IMR-90 (cell line): Measurements from ENCODE around the gene MEGF11. TPM values are rescaled to one million over a fixed set of nuclear protein-coding genes. Genes with fewer than 3 reads are reported as not detected.

Experiments used
- ATAC-seq: fragments of 200-7000 bp; cut with Tn5 transposase; 2 replicates; pipeline ENCODE4 v1.9.1; 2020; ENCODE audit warnings: low read depth, mild to moderate bottlenecking, moderate library complexity
- BruUV-seq: library from RNA; stranded (reverse); fragments of 400-500 nt; replicated peaks from 2 replicates; lab custom pipeline; 2021; lab: Mats Ljungman, UMichigan
- CTCF ChIA-PET: fragments of 300-600 bp; formaldehyde crosslinking; extraction: SDS; loops from one replicate; lab custom pipeline; 2021; ENCODE audit warnings: antibody characterized with exemption; lab: Yijun Ruan, JAX
- POLR2A ChIA-PET: fragments of 300-600 bp; sonication (Branson Sonifier 250); formaldehyde crosslinking; loops from one replicate; lab custom pipeline; 2022; ENCODE audit warnings: antibody characterized with exemption; ENCODE audit not compliant: unreplicated experiment; lab: Charles Lee
- DNase-seq: peaks from one replicate; pipeline ENCODE4 v3.0.0; 2013
- H2AFZ ChIP-seq: replicated peaks from 2 replicates; pipeline ENCODE3; 2013; ENCODE audit warnings: low read length, mild to moderate bottlenecking; ENCODE audit not compliant: poor library complexity
- H2AK5ac ChIP-seq: 2 replicates; pipeline ENCODE4 v1.6.1; 2013; ENCODE audit warnings: low read depth, low read length, inconsistent platforms
- H2AK9ac ChIP-seq: replicated peaks from 2 replicates; pipeline ENCODE3; 2013; ENCODE audit warnings: mild to moderate bottlenecking, low read depth, low read length, moderate library complexity; ENCODE audit not compliant: poor library complexity
- H2BK120ac ChIP-seq: 2 replicates; pipeline ENCODE4 v1.6.1; 2013; ENCODE audit warnings: low read depth, low read length, inconsistent platforms
- H2BK15ac ChIP-seq: 3 replicates; pipeline ENCODE4 v1.6.1; 2013; ENCODE audit warnings: low read depth, low read length, inconsistent platforms
- H2BK20ac ChIP-seq: 2 replicates; pipeline ENCODE4 v1.6.1; 2013; ENCODE audit warnings: low read depth, mild to moderate bottlenecking, inconsistent platforms, low read length, moderate library complexity
- H2BK5ac ChIP-seq: 2 replicates; pipeline ENCODE4 v1.6.1; 2013; ENCODE audit warnings: mild to moderate bottlenecking, low read depth, low read length, inconsistent platforms; ENCODE audit not compliant: poor library complexity, severe bottlenecking
- H3K14ac ChIP-seq: replicated peaks from 2 replicates; pipeline ENCODE4 v1.6.1; 2013; ENCODE audit warnings: low read depth, low read length, inconsistent platforms
- H3K18ac ChIP-seq: 2 replicates; pipeline ENCODE4 v1.6.1; 2013; ENCODE audit warnings: low read depth, low read length, control low read depth
- H3K23ac ChIP-seq: 2 replicates; pipeline ENCODE4 v1.6.1; 2013; ENCODE audit warnings: low read depth, low read length, inconsistent platforms
- H3K27ac ChIP-seq: 2 replicates; pipeline ENCODE4 v1.5.1; 2013; ENCODE audit warnings: mild to moderate bottlenecking, control low read depth, low read length; ENCODE audit not compliant: insufficient read depth
- H3K27me3 ChIP-seq: 2 replicates; pipeline ENCODE4 v1.6.1; 2013; ENCODE audit warnings: low read length; ENCODE audit not compliant: control insufficient read depth, insufficient read depth
- H3K36me3 ChIP-seq: 2 replicates; pipeline ENCODE4 v1.6.1; 2013; ENCODE audit warnings: low read length, mixed read lengths; ENCODE audit not compliant: control insufficient read depth, insufficient read depth
- H3K4ac ChIP-seq: 2 replicates; pipeline ENCODE4 v1.6.1; 2013; ENCODE audit warnings: low read depth, low read length, inconsistent platforms
- H3K4me1 ChIP-seq: 2 replicates; pipeline ENCODE4 v1.6.1; 2013; ENCODE audit warnings: low read length, mixed read lengths; ENCODE audit not compliant: control insufficient read depth, insufficient read depth
- H3K4me2 ChIP-seq: 2 replicates; pipeline ENCODE4 v1.6.1; 2013; ENCODE audit warnings: low read depth, mild to moderate bottlenecking, control low read depth, low read length, moderate library complexity
- H3K4me3 ChIP-seq: 2 replicates; pipeline ENCODE4 v1.5.1; 2013; ENCODE audit warnings: low read depth, mild to moderate bottlenecking, control low read depth, low read length, moderate library complexity; ENCODE audit not compliant: insufficient read depth
- H3K56ac ChIP-seq: 2 replicates; pipeline ENCODE4 v1.6.1; 2013; ENCODE audit warnings: low read length, inconsistent platforms; ENCODE audit not compliant: insufficient read depth; ENCODE audit errors: extremely low read depth
- H3K79me1 ChIP-seq, 2 experiments: 2 replicates each; pipeline ENCODE4 v1.6.1; 2013; ENCODE audit warnings: low read length in 2 of 2, inconsistent platforms in 1 of 2, low read depth in 1 of 2
- H3K9ac ChIP-seq: 2 replicates; pipeline ENCODE4 v1.6.1; 2013; ENCODE audit warnings: low read depth, low read length, control low read depth
- H3K9me1 ChIP-seq: 2 replicates; pipeline ENCODE4 v1.6.1; 2013; ENCODE audit warnings: low read length, inconsistent platforms; ENCODE audit not compliant: insufficient read depth
- H3K9me3 ChIP-seq: 2 replicates; pipeline ENCODE4 v1.6.1; 2013; ENCODE audit warnings: low read length; ENCODE audit not compliant: control insufficient read depth, insufficient read depth
- H4K20me1 ChIP-seq: 2 replicates; pipeline ENCODE4 v1.6.1; 2013; ENCODE audit warnings: low read length, inconsistent platforms; ENCODE audit not compliant: insufficient read depth
- H4K5ac ChIP-seq: 2 replicates; pipeline ENCODE4 v1.6.1; 2013; ENCODE audit warnings: mild to moderate bottlenecking, low read depth, low read length, control low read depth
- H4K8ac ChIP-seq, 2 experiments: 2 replicates each; pipeline ENCODE4 v1.6.1; 2013; ENCODE audit warnings: low read depth in 2 of 2, low read length in 2 of 2, control low read depth in 1 of 2, inconsistent platforms in 1 of 2
- H4K91ac ChIP-seq: 2 replicates; pipeline ENCODE4 v1.6.1; 2013; ENCODE audit warnings: low read depth, low read length, inconsistent platforms; ENCODE audit not compliant: insufficient read depth
- CTCF ChIP-seq: conservative IDR thresholded peaks from 2 replicates; pipeline ENCODE4 v1.5.1; 2012; ENCODE audit warnings: mild to moderate bottlenecking, low read depth, low read length, improper control_type of control experiment
- USF2 ChIP-seq: fragments of 150-350 bp; IDR thresholded peaks from 2 replicates; pipeline ENCODE4 v1.6.1; 2017; ENCODE audit warnings: mild to moderate bottlenecking, antibody characterized with exemption, low read length, low read depth
- WGBS, 2 experiments: methylation state at CpG; one replicate each; pipeline versions ENCODE4 v1.1.5 to v1.1.7; 2013; ENCODE audit warnings: missing lambda C conversion rate in 2 of 2; ENCODE audit not compliant: insufficient read length in 1 of 2; ENCODE audit errors: extremely low coverage in 2 of 2; 5-methylcytosine and 5-hydroxymethylcytosine counted together
- dilution Hi-C: fragments of 300-500 bp; cut with HindIII; formaldehyde crosslinking; loops from one replicate; pipeline ENCODE4 v1.14.3; 2018; ENCODE audit warnings: low sequenced_read_pairs; ENCODE audit not compliant: unreplicated experiment
- in situ Hi-C: fragments of 300-500 bp; cut with MboI; formaldehyde crosslinking; loops from 3 replicates; pipeline ENCODE4 v1.14.3; 2019; ENCODE audit warnings: low sequenced_read_pairs, inconsistent platforms, mixed read lengths
- intact Hi-C: fragments of 100-400 bp; cut with micrococcal nuclease; formaldehyde crosslinking; loops from 2 replicates; pipeline ENCODE4 v1.10.0; 2022
- polyA plus RNA-seq, 3 experiments: library from polyadenylated mRNA; depleted of rRNA; stranded (reverse); fragments of >200 nt; gene quantifications; 2 replicates each; pipeline ENCODE4 v1.2.3, GENCODE V29; 2012; ENCODE audit warnings: low replicate concordance in 1 of 3
- total RNA-seq: library from RNA; depleted of rRNA; stranded (reverse); fragments of >200 nt; gene quantifications from 2 replicates; pipeline ENCODE4 v1.2.3, GENCODE V29; 2012

The MEGF11 gene
- total and polyA plus RNA-seq, 2 of the 4 experiments (the other 2 are of a cell fraction), result not detected

GRCh38 chr15:66156310-66156975 lies 97.1 kb downstream of the MEGF11 start:
- no TSS peak for BruUV-seq
- POLR2A ChIA-PET, result no interaction called here
- DNase-seq (no peak), ATAC-seq (no peak)
- WGBS, 2 experiments, result 80% methylated on average over 2 of the region's 10 CpGs; no CpG with 5 or more reads in 1 of the 2 experiments
- Histone ChIP-seq H4K91ac (no peak overlapping the region), H3K23ac (no peak overlapping the region), H3K27ac (no peak overlapping the region), H4K20me1 (no peaks in the 10 kb centered on the region), H3K4me1 (no peaks in the 10 kb centered on the region), H3K9ac (no peak overlapping the region), H3K27me3 (peaks cover 52% of the 10 kb centered on the region), H3K14ac (no peak overlapping the region), H2BK120ac (no peak overlapping the region), H3K4me2 (no peak overlapping the region), H4K5ac (no peak overlapping the region), H3K18ac (no peak overlapping the region), H3K4ac (no peak overlapping the region), H2BK15ac (no peak overlapping the region), H2AFZ (no peak overlapping the region), H3K36me3 (no peaks in the 10 kb centered on the region), H2AK9ac (no peak overlapping the region), H3K9me3 (no peaks in the 10 kb centered on the region), H2AK5ac (no peak overlapping the region), H4K8ac (no peak overlapping the region), H3K4me3 (no peak overlapping the region), H2BK5ac (no peak overlapping the region), H3K79me1 (no peaks in the 10 kb centered on the region), H2BK20ac (no peak overlapping the region), H3K9me1 (no peaks in the 10 kb centered on the region), H3K56ac (no peak overlapping the region)
- in situ Hi-C loops (no loop called here), intact Hi-C loops (no loop called here), dilution Hi-C loops (no loop called here)
- CTCF ChIA-PET, result no interaction called here
- TF ChIP-seq USF2 (no peak), CTCF (no peak)
